Measurements from ENCODE around the gene C3orf18.

DNA sequence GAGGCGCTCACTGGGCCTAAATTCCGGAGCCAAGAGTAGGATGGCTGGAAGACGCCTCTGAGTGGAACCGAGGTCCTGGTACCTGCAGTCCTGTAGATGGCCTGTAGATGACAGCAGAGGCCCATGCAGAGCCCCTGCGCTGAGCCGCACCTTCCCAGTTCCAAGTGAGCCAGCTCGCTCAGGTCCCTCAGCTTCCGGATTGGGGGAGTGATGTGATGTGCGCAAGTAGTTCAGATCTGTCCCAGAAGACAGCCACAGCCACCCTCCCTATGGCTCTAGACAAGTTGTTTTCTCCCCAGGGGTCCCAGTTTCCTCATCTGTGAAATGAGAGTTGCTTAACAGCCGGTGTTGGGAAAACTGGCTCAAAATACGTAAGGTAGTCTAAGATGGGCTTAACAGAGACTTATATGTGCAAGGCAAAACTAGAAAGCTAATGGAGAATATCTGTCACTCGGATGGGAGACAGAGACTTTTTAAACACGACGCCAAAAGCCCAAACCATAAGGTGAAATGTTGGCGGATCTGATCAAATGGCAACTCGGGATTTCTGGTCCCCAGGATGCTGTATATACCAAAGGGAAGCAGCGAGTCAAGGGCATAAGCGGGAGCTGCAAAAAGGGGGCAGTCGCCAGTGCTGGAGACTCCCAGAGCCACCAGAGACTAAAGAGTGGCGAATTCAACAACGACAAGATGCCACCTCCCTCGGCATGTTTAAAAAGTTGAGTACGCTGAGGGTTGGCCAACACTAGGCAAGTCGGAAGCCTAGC lies 48.6 kb upstream of the C3orf18 start:
- TF ChIP-seq, protein P1, sequence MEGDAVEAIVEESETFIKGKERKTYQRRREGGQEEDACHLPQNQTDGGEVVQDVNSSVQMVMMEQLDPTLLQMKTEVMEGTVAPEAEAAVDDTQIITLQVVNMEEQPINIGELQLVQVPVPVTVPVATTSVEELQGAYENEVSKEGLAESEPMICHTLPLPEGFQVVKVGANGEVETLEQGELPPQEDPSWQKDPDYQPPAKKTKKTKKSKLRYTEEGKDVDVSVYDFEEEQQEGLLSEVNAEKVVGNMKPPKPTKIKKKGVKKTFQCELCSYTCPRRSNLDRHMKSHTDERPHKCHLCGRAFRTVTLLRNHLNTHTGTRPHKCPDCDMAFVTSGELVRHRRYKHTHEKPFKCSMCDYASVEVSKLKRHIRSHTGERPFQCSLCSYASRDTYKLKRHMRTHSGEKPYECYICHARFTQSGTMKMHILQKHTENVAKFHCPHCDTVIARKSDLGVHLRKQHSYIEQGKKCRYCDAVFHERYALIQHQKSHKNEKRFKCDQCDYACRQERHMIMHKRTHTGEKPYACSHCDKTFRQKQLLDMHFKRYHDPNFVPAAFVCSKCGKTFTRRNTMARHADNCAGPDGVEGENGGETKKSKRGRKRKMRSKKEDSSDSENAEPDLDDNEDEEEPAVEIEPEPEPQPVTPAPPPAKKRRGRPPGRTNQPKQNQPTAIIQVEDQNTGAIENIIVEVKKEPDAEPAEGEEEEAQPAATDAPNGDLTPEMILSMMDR (IDR thresholded peaks at IDR 0.05 in 4 of 5, conservative IDR thresholded peaks at IDR 0.05 in 1 of 5): peak; percentile 99 to 100 (median 100)
- no peak for TF ChIP-seq POLR2A (IDR thresholded peaks at IDR 0.05)
